Measurements from ENCODE around the gene CYTH1. TPM values are rescaled to one million over a fixed set of nuclear protein-coding genes. Genes with fewer than 3 reads are reported as not detected.

Gene CYTH1
- total and polyA plus RNA-seq, 7 experiments from 2014 or later: 297 to 452 (median 418) TPM

GRCh38 chr17:78737332-78737731 is 44.7 kb downstream of the CYTH1 start:
- Mint-ChIP-seq H3K4me3 (peak overlapping the region; percentile 90 to 97 (median 94)), H3K27ac (peak overlapping the region; percentile 88 to 95 (median 92)), H3K9me3 (peaks cover 0 to 3% (median 0%) of the 10 kb centered on the region in 11 donors), H3K27me3 (no peaks in the 10 kb centered on the region), H3K4me1 (peaks cover 78 to 97% (median 88%) of the 10 kb centered on the region in 7 donors), H3K36me3 (peaks cover 0 to 27% (median 11%) of the 10 kb centered on the region in 5 donors)
- peaks cover 0 to 2% (median 0%) of the 10 kb centered on the region in 3 experiments for H3K36me3 ChIP-seq (ENCODE audit: control insufficient read depth in 2 of 3, insufficient read depth in 3 of 3, low read length in 3 of 3)
- CTCF ChIA-PET: interaction anchor here (1.1 to 2.8 kb wide), 6 partner anchors 9 to 62 kb away, joined by 3 to 9 read pairs (median 6); no protein-coding TSS in a partner anchor
- DNase-seq (peak in 1 of 9 donors; percentile 31), ATAC-seq (no peak)
- POLR2A ChIA-PET: interaction anchor here (0.6 to 9.5 kb wide), 17 partner anchors 10 to 104 kb away, joined by 3 to 72 read pairs (median 5); no protein-coding TSS in a partner anchor
- intact Hi-C loops (cut with micrococcal nuclease): loop anchor here (2.0 to 5.0 kb wide), 4 partner anchors 15 to 241 kb away; no protein-coding TSS in a partner anchor
- peak overlapping the region; percentile 79 for H3K27ac ChIP-seq (ENCODE audit: low read depth, low read length)
- H3K27me3 ChIP-seq (ENCODE audit: control insufficient read depth in 2 of 2, insufficient read depth in 2 of 2, low read length in 2 of 2): no peaks in the 10 kb centered on the region
- H3K4me3 ChIP-seq (ENCODE audit: low read length): peak overlapping the region; percentile 75
- H3K4me1 ChIP-seq (ENCODE audit: control insufficient read depth in 2 of 2, insufficient read depth in 2 of 2, low read length in 2 of 2): peaks cover 71 to 81% of the 10 kb centered on the region in 2 donors
- H3K9me3 ChIP-seq (ENCODE audit: control insufficient read depth in 2 of 3, low read length in 3 of 3): no peaks in the 10 kb centered on the region

GRCh38 chr17:78736526-78737079 is 45.5 kb downstream of the CYTH1 start:
- ChIA-PET CTCF (interaction anchor here (0.7 to 2.8 kb wide), 7 partner anchors 10 to 63 kb away, joined by 3 to 9 read pairs (median 4); no protein-coding TSS in a partner anchor), POLR2A (interaction anchor here (0.5 to 9.5 kb wide), 16 partner anchors 9 to 151 kb away, joined by 3 to 72 read pairs (median 5); no protein-coding TSS in a partner anchor)
- no peaks in the 10 kb centered on the region for H3K27me3 ChIP-seq (ENCODE audit: control insufficient read depth in 2 of 2, insufficient read depth in 2 of 2, low read length in 2 of 2)
- Mint-ChIP-seq H3K4me3 (peak overlapping the region; percentile 90 to 97 (median 94)), H3K27ac (peak overlapping the region; percentile 88 to 95 (median 92)), H3K27me3 (no peaks in the 10 kb centered on the region), H3K9me3 (peaks cover 0 to 3% (median 0%) of the 10 kb centered on the region in 11 donors), H3K36me3 (peaks cover 0 to 24% (median 10%) of the 10 kb centered on the region in 5 donors), H3K4me1 (peaks cover 78 to 97% (median 88%) of the 10 kb centered on the region in 7 donors)
- ATAC-seq: peak; percentile 91
- peak overlapping the region; percentile 75 for H3K4me3 ChIP-seq (ENCODE audit: low read length)
- H3K36me3 ChIP-seq (ENCODE audit: control insufficient read depth in 2 of 3, insufficient read depth in 3 of 3, low read length in 3 of 3): peaks cover 0 to 2% (median 0%) of the 10 kb centered on the region in 3 experiments
- intact Hi-C loops (cut with micrococcal nuclease): loop anchor here (1.0 to 5.0 kb wide), 9 partner anchors 11 to 240 kb away; partner anchors contain the start of gene USP36 (in 1 of the 2)
- H3K27ac ChIP-seq (ENCODE audit: low read depth, low read length): peak overlapping the region; percentile 79
- peak; percentile 45 to 82 (median 78) for DNase-seq
- peaks cover 71 to 80% of the 10 kb centered on the region in 2 donors for H3K4me1 ChIP-seq (ENCODE audit: control insufficient read depth in 2 of 2, insufficient read depth in 2 of 2, low read length in 2 of 2)
- no peaks in the 10 kb centered on the region for H3K9me3 ChIP-seq (ENCODE audit: control insufficient read depth in 2 of 3, low read length in 3 of 3)

GRCh38 chr17:78735832-78736525 is 46.1 kb downstream of the CYTH1 start:
- peak in 7 of 9 donors; percentile 42 to 61 (median 57) for DNase-seq
- H3K27ac ChIP-seq (ENCODE audit: low read depth, low read length): peak overlapping the region; percentile 79
- intact Hi-C loops (cut with micrococcal nuclease): loop anchor here (1.0 to 5.0 kb wide), 9 partner anchors 11 to 239 kb away; partner anchors contain the start of gene USP36 (in 1 of the 2)
- peak; percentile 53 for ATAC-seq
- no peaks in the 10 kb centered on the region for H3K36me3 ChIP-seq (ENCODE audit: control insufficient read depth in 2 of 3, insufficient read depth in 3 of 3, low read length in 3 of 3)
- peaks cover 69 to 76% of the 10 kb centered on the region in 2 donors for H3K4me1 ChIP-seq (ENCODE audit: control insufficient read depth in 2 of 2, insufficient read depth in 2 of 2, low read length in 2 of 2)
- peak overlapping the region; percentile 75 for H3K4me3 ChIP-seq (ENCODE audit: low read length)
- ChIA-PET POLR2A (interaction anchor here (0.5 to 9.5 kb wide), 16 partner anchors 10 to 606 kb away, joined by 3 to 72 read pairs (median 5); partner anchors contain the start of gene TMC8), CTCF (interaction anchor here (0.6 to 2.6 kb wide), 9 partner anchors 10 to 412 kb away, joined by 3 to 9 read pairs (median 4); no protein-coding TSS in a partner anchor)
- peaks cover 79 to 97% (median 88%) of the 10 kb centered on the region in 7 donors for H3K4me1 Mint-ChIP-seq
- no peaks in the 10 kb centered on the region for H3K27me3 ChIP-seq (ENCODE audit: control insufficient read depth in 2 of 2, insufficient read depth in 2 of 2, low read length in 2 of 2)
- peaks cover 0 to 3% (median 0%) of the 10 kb centered on the region in 11 donors for H3K9me3 Mint-ChIP-seq
- H3K9me3 ChIP-seq (ENCODE audit: control insufficient read depth in 2 of 3, low read length in 3 of 3): no peaks in the 10 kb centered on the region
- H3K27ac Mint-ChIP-seq: peak overlapping the region; percentile 88 to 95 (median 92)
- H3K4me3 Mint-ChIP-seq: peak overlapping the region; percentile 90 to 97 (median 94)
- no peaks in the 10 kb centered on the region for H3K27me3 Mint-ChIP-seq
- H3K36me3 Mint-ChIP-seq: peaks cover 0 to 23% (median 8%) of the 10 kb centered on the region in 5 donors

- POLR2A ChIA-PET: interaction anchor here (0.6 to 9.5 kb wide), 18 partner anchors 9 to 1136 kb away, joined by 3 to 72 read pairs (median 3); partner anchors contain the start of gene TMC8
- CTCF ChIA-PET: interaction anchor here (0.5 to 2.6 kb wide), 12 partner anchors 9 to 447 kb away, joined by 3 to 9 read pairs (median 4); no protein-coding TSS in a partner anchor
- H3K4me3 Mint-ChIP-seq: peak overlapping the region; percentile 90 to 97 (median 94)
- intact Hi-C loops (cut with micrococcal nuclease): loop anchor here in 1 of 2 donors (5.0 kb wide), 1 partner anchor 42 kb away; no protein-coding TSS in a partner anchor
- H3K36me3 Mint-ChIP-seq: peaks cover 0 to 18% (median 5%) of the 10 kb centered on the region in 5 donors
- H3K4me1 Mint-ChIP-seq: peaks cover 76 to 93% (median 83%) of the 10 kb centered on the region in 7 donors
- Histone ChIP-seq H3K4me3 (ENCODE audit: low read length) (peak overlapping the region; percentile 75), H3K4me1 (ENCODE audit: control insufficient read depth in 2 of 2, insufficient read depth in 2 of 2, low read length in 2 of 2) (peaks cover 63 to 70% of the 10 kb centered on the region in 2 donors), H3K9me3 (ENCODE audit: control insufficient read depth in 2 of 3, low read length in 3 of 3) (no peaks in the 10 kb centered on the region), H3K36me3 (ENCODE audit: control insufficient read depth in 2 of 3, insufficient read depth in 3 of 3, low read length in 3 of 3) (no peaks in the 10 kb centered on the region), H3K27me3 (ENCODE audit: control insufficient read depth in 2 of 2, insufficient read depth in 2 of 2, low read length in 2 of 2) (no peaks in the 10 kb centered on the region), H3K27ac (ENCODE audit: low read depth, low read length) (peak overlapping the region; percentile 79)
- DNase-seq: peak in 1 of 9 donors; percentile 21
- no peaks in the 10 kb centered on the region for H3K27me3 Mint-ChIP-seq
- peaks cover 0 to 3% (median 0%) of the 10 kb centered on the region in 11 donors for H3K9me3 Mint-ChIP-seq
- H3K27ac Mint-ChIP-seq: peak overlapping the region; percentile 88 to 95 (median 92)
- no peak for ATAC-seq
Observed at GRCh38 chr17:78734793-78735641, 47.1 kb downstream of the CYTH1 start.

- Mint-ChIP-seq H3K27ac (peak overlapping the region; percentile 7 to 95 (median 80)), H3K9me3 (peaks cover 0 to 5% (median 0%) of the 10 kb centered on the region in 11 donors), H3K4me1 (peaks cover 72 to 93% (median 81%) of the 10 kb centered on the region in 7 donors), H3K4me3 (peak overlapping the region; percentile 44 to 96 (median 73)), H3K27me3 (no peaks in the 10 kb centered on the region), H3K36me3 (peaks cover 0 to 14% (median 0%) of the 10 kb centered on the region in 5 donors)
- Histone ChIP-seq H3K27me3 (ENCODE audit: control insufficient read depth in 2 of 2, insufficient read depth in 2 of 2, low read length in 2 of 2) (no peaks in the 10 kb centered on the region), H3K4me1 (ENCODE audit: control insufficient read depth in 2 of 2, insufficient read depth in 2 of 2, low read length in 2 of 2) (peaks cover 57 to 66% of the 10 kb centered on the region in 2 donors), H3K36me3 (ENCODE audit: control insufficient read depth in 2 of 3, insufficient read depth in 3 of 3, low read length in 3 of 3) (peaks cover 0 to 3% (median 0%) of the 10 kb centered on the region in 3 experiments), H3K4me3 (ENCODE audit: low read length) (no peak overlapping the region), H3K9me3 (ENCODE audit: control insufficient read depth in 2 of 3, low read length in 3 of 3) (no peaks in the 10 kb centered on the region), H3K27ac (ENCODE audit: low read depth, low read length) (peak overlapping the region; percentile 14)
- intact Hi-C loops (cut with micrococcal nuclease): no loop called here
- ChIA-PET POLR2A (interaction anchor here (1.0 to 9.5 kb wide), 4 partner anchors 14 to 53 kb away, joined by 3 to 72 read pairs (median 4); no protein-coding TSS in a partner anchor), CTCF (interaction anchor here (0.6 to 1.0 kb wide), 2 partner anchors 15 to 1985 kb away, joined by 5 to 7 read pairs; no protein-coding TSS in a partner anchor)
- ATAC-seq: no peak
- no peak for DNase-seq
Observed at GRCh38 chr17:78732354-78732753, 49.7 kb downstream of the CYTH1 start.
